ENCODE measurements around the gene SCAMP2.

The SCAMP2 gene

DNA sequence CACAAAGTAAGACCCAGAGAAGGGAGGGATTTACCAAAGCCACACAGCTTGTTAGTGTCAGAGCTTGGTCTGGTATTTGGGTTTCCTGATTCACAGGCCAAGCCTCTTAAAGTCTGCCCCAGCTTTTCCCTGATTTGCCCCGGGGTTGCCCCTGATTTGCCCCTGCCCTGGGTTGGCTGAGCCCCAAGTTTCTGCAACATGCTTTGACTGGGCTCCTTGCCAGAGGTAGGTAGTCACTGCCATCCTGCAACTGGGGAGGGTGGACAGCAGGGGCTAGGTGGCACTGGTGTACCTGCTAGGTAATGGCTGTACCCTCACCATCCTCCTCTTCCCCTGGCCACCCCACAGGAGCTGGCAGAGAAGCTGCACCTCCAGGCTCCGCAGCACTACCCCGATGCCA, 19.1 kb upstream of the SCAMP2 start:
- POLR2A ChIA-PET: no interaction called here

DNA sequence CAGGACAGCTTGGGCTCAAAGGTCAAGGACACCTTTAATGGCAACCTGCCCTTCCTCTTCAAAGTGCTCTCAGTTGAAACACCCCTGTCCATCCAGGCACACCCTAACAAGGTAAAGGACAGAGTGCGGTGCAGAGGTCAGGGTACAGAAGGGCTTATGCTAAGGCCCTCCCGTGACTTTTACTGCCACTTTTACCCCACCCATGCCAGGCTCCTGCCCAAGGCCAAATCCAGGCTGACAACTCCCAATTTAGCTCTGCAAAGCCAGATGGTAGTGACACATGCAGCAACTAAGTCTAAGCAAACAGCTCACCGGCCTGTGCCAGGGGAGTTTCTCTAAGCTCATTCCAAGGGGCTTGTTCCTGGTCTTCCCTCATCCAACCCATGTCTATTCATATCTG, 18.3 kb upstream of the SCAMP2 start:
- Histone ChIP-seq H3K36me3 (ENCODE audit: control insufficient read depth in 4 of 4, insufficient read depth in 4 of 4, low read length in 3 of 4) (peaks cover 7 to 39% (median 23%) of the 10 kb centered on the region in 4 experiments), H3K27ac (ENCODE audit: insufficient read depth in 1 of 2, low read depth in 1 of 2, low read length in 2 of 2, poor library complexity in 1 of 2, severe bottlenecking in 2 of 2) (no peak overlapping the region), H3K9me3 (ENCODE audit: control extremely low read depth in 1 of 5, control insufficient read depth in 4 of 5, insufficient read depth in 2 of 5, low read depth in 1 of 5, low read length in 4 of 5) (no peaks in the 10 kb centered on the region), H3K4me3 (ENCODE audit: control insufficient read depth in 1 of 7, extremely low read depth in 1 of 7, insufficient read depth in 4 of 7, low read depth in 2 of 7, low read length in 6 of 7) (no peak overlapping the region), H3K27me3 (replicated peaks in 2 of 5; ENCODE audit: control insufficient read depth in 4 of 5, insufficient read depth in 5 of 5, low read length in 4 of 5) (no peaks in the 10 kb centered on the region), H3K4me1 (ENCODE audit: control extremely low read depth in 1 of 4, control insufficient read depth in 4 of 4, insufficient read depth in 4 of 4, low read length in 3 of 4) (peaks cover 0 to 27% (median 22%) of the 10 kb centered on the region in 4 experiments)
- POLR2A ChIA-PET: no interaction called here
- no peak for DNase-seq
- CTCF ChIA-PET: interaction anchor here (1.0 to 5.9 kb wide), 5 partner anchors 9 to 23 kb away, joined by 3 to 35 read pairs (median 3); no protein-coding TSS in a partner anchor
- 95% methylated on average over 3 of the region's 3 CpGs for WGBS (ENCODE audit: insufficient coverage)

More for the DNA sequence above, 19.1 kb upstream of the SCAMP2 start:
- H3K4me1 ChIP-seq (ENCODE audit: control extremely low read depth in 1 of 4, control insufficient read depth in 4 of 4, insufficient read depth in 4 of 4, low read length in 3 of 4): peaks cover 0 to 31% (median 27%) of the 10 kb centered on the region in 4 experiments
- WGBS (ENCODE audit: insufficient coverage): 88% methylated on average over 2 of the region's 3 CpGs
- no peaks in the 10 kb centered on the region for H3K27me3 ChIP-seq (replicated peaks in 2 of 5; ENCODE audit: control insufficient read depth in 4 of 5, insufficient read depth in 5 of 5, low read length in 4 of 5)
- no peaks in the 10 kb centered on the region for H3K9me3 ChIP-seq (ENCODE audit: control extremely low read depth in 1 of 5, control insufficient read depth in 4 of 5, insufficient read depth in 2 of 5, low read depth in 1 of 5, low read length in 4 of 5)
- CTCF ChIA-PET: interaction anchor here (1.2 to 5.9 kb wide), 3 partner anchors 9 to 11 kb away, joined by 3 to 35 read pairs (median 10); no protein-coding TSS in a partner anchor
- no peak overlapping the region for H3K27ac ChIP-seq (ENCODE audit: insufficient read depth in 1 of 2, low read depth in 1 of 2, low read length in 2 of 2, poor library complexity in 1 of 2, severe bottlenecking in 2 of 2)
- H3K4me3 ChIP-seq (ENCODE audit: control insufficient read depth in 1 of 7, extremely low read depth in 1 of 7, insufficient read depth in 4 of 7, low read depth in 2 of 7, low read length in 6 of 7): no peak overlapping the region
- peaks cover 7 to 48% (median 27%) of the 10 kb centered on the region in 4 experiments for H3K36me3 ChIP-seq (ENCODE audit: control insufficient read depth in 4 of 4, insufficient read depth in 4 of 4, low read length in 3 of 4)
- no peak for DNase-seq

DNA sequence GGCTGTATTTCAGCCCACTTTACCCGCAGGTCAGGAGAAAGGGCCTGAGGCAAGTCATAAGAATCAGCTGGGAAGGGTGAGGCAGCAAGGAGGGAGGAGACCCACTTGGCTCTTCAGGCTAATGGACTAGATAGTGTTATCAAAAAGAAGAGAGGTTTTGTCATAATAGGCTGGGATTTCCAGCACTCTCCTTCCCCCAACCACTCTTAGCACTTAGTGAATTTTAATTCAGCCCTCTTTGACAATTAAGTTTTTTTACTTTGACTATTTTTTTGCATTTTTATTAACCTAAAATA, 17.4 kb upstream of the SCAMP2 start:
- 0% methylated on average over 1 of the region's 1 CpG for WGBS (ENCODE audit: insufficient coverage)
- no peaks in the 10 kb centered on the region for H3K9me3 ChIP-seq (ENCODE audit: control extremely low read depth in 1 of 5, control insufficient read depth in 4 of 5, insufficient read depth in 2 of 5, low read depth in 1 of 5, low read length in 4 of 5)
- POLR2A ChIA-PET: interaction anchor here (0.5 kb wide), 1 partner anchor 16 kb away, joined by 4 read pairs; no protein-coding TSS in a partner anchor
- CTCF ChIA-PET: interaction anchor here (1.2 to 5.9 kb wide), 6 partner anchors 9 to 46 kb away, joined by 3 to 35 read pairs (median 8); no protein-coding TSS in a partner anchor
- H3K27ac ChIP-seq (ENCODE audit: insufficient read depth in 1 of 2, low read depth in 1 of 2, low read length in 2 of 2, poor library complexity in 1 of 2, severe bottlenecking in 2 of 2): peak overlapping the region; percentile 43 to 86
- peak overlapping the region; percentile 49 to 94 (median 88) for H3K4me3 ChIP-seq (ENCODE audit: control insufficient read depth in 1 of 7, extremely low read depth in 1 of 7, insufficient read depth in 4 of 7, low read depth in 2 of 7, low read length in 6 of 7)
- DNase-seq: no peak
- H3K4me1 ChIP-seq (ENCODE audit: control extremely low read depth in 1 of 4, control insufficient read depth in 4 of 4, insufficient read depth in 4 of 4, low read length in 3 of 4): peaks cover 0 to 33% (median 22%) of the 10 kb centered on the region in 4 experiments
- H3K36me3 ChIP-seq (ENCODE audit: control insufficient read depth in 4 of 4, insufficient read depth in 4 of 4, low read length in 3 of 4): peaks cover 5 to 31% (median 17%) of the 10 kb centered on the region in 4 experiments
- no peaks in the 10 kb centered on the region for H3K27me3 ChIP-seq (replicated peaks in 2 of 5; ENCODE audit: control insufficient read depth in 4 of 5, insufficient read depth in 5 of 5, low read length in 4 of 5)

DNA sequence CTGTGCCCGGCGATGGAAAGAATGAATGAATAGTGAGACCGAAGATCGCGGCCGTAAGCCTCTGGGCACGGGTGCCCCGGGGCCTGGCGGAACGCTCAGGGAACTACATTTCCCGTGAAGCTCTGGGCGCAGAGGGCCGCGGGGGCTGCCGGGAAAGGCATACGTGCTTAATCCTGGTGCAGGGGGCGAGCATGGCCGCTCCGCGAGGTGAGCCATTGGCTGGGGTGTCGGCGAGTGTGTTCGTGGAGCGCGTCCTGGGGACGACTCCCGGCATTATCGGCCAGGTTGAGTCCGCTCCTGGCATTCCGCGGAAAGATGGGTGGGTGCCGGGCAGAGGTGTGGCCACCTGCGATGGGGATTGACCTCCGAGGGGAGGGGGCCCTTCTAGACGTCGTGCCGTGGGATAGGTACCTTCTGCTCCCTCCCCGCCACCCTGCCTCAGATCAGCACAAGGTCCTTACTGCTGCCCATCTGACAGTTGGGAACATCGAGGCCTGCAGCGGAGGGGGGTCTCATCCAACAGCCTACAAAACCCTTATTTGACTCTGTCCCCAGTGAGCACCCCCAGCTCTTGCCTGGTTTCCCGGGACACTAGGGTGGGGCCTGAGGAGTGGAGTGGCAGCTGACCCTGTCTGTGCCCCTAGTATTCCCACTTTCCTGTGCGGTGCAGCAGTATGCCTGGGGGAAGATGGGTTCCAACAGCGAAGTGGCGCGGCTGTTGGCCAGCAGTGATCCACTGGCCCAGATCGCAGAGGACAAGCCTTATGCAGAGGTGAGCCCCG, 16.9 kb upstream of the SCAMP2 start, which contains the start of gene MPI:
Gene MPI, plus strand, starts transcription at position 160 of the 782 bp plus-strand sequence. Its CDS starts 32 bp downstream, at position 192.
- POLR2A ChIA-PET: interaction anchor here (0.5 to 2.1 kb wide), 6 partner anchors 12 to 19 kb away, joined by 3 to 8 read pairs (median 4); partner anchors contain the start of gene FAM219B
- Histone ChIP-seq H3K36me3 (ENCODE audit: control insufficient read depth in 4 of 4, insufficient read depth in 4 of 4, low read length in 3 of 4) (peaks cover 5 to 28% (median 16%) of the 10 kb centered on the region in 4 experiments), H3K4me1 (ENCODE audit: control extremely low read depth in 1 of 4, control insufficient read depth in 4 of 4, insufficient read depth in 4 of 4, low read length in 3 of 4) (peaks cover 0 to 35% (median 22%) of the 10 kb centered on the region in 4 experiments), H3K27me3 (replicated peaks in 2 of 5; ENCODE audit: control insufficient read depth in 4 of 5, insufficient read depth in 5 of 5, low read length in 4 of 5) (no peaks in the 10 kb centered on the region), H3K27ac (ENCODE audit: insufficient read depth in 1 of 2, low read depth in 1 of 2, low read length in 2 of 2, poor library complexity in 1 of 2, severe bottlenecking in 2 of 2) (peak within 1 kb of the TSS; percentile 43 to 86), H3K9me3 (ENCODE audit: control extremely low read depth in 1 of 5, control insufficient read depth in 4 of 5, insufficient read depth in 2 of 5, low read depth in 1 of 5, low read length in 4 of 5) (no peaks in the 10 kb centered on the region), H3K4me3 (ENCODE audit: control insufficient read depth in 1 of 7, extremely low read depth in 1 of 7, insufficient read depth in 4 of 7, low read depth in 2 of 7, low read length in 6 of 7) (peak within 1 kb of the TSS; percentile 49 to 94 (median 88))
- CTCF ChIA-PET: interaction anchor here (1.6 to 5.9 kb wide), 5 partner anchors 9 to 45 kb away, joined by 4 to 35 read pairs (median 10); no protein-coding TSS in a partner anchor
- DNase-seq: peak; percentile 77 to 87 (median 82)
- 4% methylated on average over 26 of the region's 47 CpGs for whole genome bisulfite sequencing (ENCODE audit: insufficient coverage)

DNA sequence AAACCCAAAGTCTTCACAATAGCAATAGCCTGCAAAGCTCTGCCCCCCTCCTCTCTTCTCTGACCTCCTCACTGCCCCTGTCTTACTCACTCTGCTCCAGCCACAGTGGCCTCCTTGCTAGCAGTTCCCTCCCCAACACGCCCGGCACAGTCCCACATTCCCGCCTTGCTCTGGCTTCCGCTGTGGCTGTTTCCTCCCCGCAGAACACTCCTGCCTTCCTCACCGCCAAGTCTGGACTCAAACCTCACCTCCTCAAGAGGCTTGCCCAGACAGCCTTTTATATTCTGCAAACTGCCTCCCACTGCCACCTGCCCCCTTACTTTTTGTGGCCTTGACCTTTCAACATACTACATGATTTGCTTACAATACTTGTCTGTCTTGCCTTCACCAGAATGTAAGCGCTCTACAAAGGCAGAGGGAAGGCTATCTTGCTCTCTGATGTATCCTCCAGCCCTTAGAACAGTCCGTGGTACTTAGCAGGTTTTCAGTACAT, 16.3 kb upstream of the SCAMP2 start:
- no peaks in the 10 kb centered on the region for H3K9me3 ChIP-seq (ENCODE audit: control extremely low read depth in 1 of 5, control insufficient read depth in 4 of 5, insufficient read depth in 2 of 5, low read depth in 1 of 5, low read length in 4 of 5)
- peaks cover 5 to 28% (median 16%) of the 10 kb centered on the region in 4 experiments for H3K36me3 ChIP-seq (ENCODE audit: control insufficient read depth in 4 of 4, insufficient read depth in 4 of 4, low read length in 3 of 4)
- WGBS (ENCODE audit: insufficient coverage): 14% methylated on average over 2 of the region's 8 CpGs
- no peaks in the 10 kb centered on the region for H3K27me3 ChIP-seq (replicated peaks in 2 of 5; ENCODE audit: control insufficient read depth in 4 of 5, insufficient read depth in 5 of 5, low read length in 4 of 5)
- peak overlapping the region in 1 of 2 experiments; percentile 86 for H3K27ac ChIP-seq (ENCODE audit: insufficient read depth in 1 of 2, low read depth in 1 of 2, low read length in 2 of 2, poor library complexity in 1 of 2, severe bottlenecking in 2 of 2)
- H3K4me1 ChIP-seq (ENCODE audit: control extremely low read depth in 1 of 4, control insufficient read depth in 4 of 4, insufficient read depth in 4 of 4, low read length in 3 of 4): peaks cover 0 to 42% (median 24%) of the 10 kb centered on the region in 4 experiments
- DNase-seq: no peak
- POLR2A ChIA-PET: interaction anchor here (0.7 to 2.1 kb wide), 5 partner anchors 12 to 19 kb away, joined by 3 to 8 read pairs (median 3); partner anchors contain the start of gene FAM219B
- CTCF ChIA-PET: interaction anchor here (1.0 to 5.9 kb wide), 9 partner anchors 8 to 103 kb away, joined by 3 to 35 read pairs (median 5); no protein-coding TSS in a partner anchor
- H3K4me3 ChIP-seq (ENCODE audit: control insufficient read depth in 1 of 7, extremely low read depth in 1 of 7, insufficient read depth in 4 of 7, low read depth in 2 of 7, low read length in 6 of 7): peak overlapping the region in 6 of 7 experiments; percentile 49 to 94 (median 89)

DNA sequence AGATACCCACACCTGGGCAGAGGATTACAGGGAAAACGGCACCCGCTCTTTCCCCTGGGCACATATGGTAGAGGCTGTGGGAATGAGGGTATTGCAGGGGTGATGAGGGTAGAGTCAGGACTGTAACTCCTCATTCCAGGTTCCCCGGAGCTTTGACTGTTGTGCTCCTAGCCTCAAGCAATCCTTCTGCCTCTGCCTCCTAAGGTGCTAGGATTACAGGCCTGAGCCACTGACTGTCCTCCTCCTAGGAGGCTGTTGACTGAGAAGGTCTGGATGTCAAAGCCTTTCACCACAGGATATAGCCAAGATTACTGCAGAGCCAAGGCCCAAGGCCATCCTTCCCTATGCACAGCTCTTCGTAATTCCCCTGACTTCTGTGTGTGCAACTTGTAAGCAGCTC, 15.6 kb upstream of the SCAMP2 start:
- H3K4me1 ChIP-seq (ENCODE audit: control extremely low read depth in 1 of 4, control insufficient read depth in 4 of 4, insufficient read depth in 4 of 4, low read length in 3 of 4): peaks cover 0 to 48% (median 30%) of the 10 kb centered on the region in 4 experiments
- H3K9me3 ChIP-seq (ENCODE audit: control extremely low read depth in 1 of 5, control insufficient read depth in 4 of 5, insufficient read depth in 2 of 5, low read depth in 1 of 5, low read length in 4 of 5): no peaks in the 10 kb centered on the region
- H3K36me3 ChIP-seq (ENCODE audit: control insufficient read depth in 4 of 4, insufficient read depth in 4 of 4, low read length in 3 of 4): peaks cover 4 to 28% (median 15%) of the 10 kb centered on the region in 4 experiments
- H3K27ac ChIP-seq (ENCODE audit: insufficient read depth in 1 of 2, low read depth in 1 of 2, low read length in 2 of 2, poor library complexity in 1 of 2, severe bottlenecking in 2 of 2): no peak overlapping the region
- CTCF ChIA-PET: interaction anchor here (1.0 to 5.9 kb wide), 7 partner anchors 8 to 102 kb away, joined by 3 to 35 read pairs (median 4); no protein-coding TSS in a partner anchor
- WGBS (ENCODE audit: insufficient coverage): 96% methylated on average over 4 of the region's 4 CpGs
- no peaks in the 10 kb centered on the region for H3K27me3 ChIP-seq (replicated peaks in 2 of 5; ENCODE audit: control insufficient read depth in 4 of 5, insufficient read depth in 5 of 5, low read length in 4 of 5)
- H3K4me3 ChIP-seq (ENCODE audit: control insufficient read depth in 1 of 7, extremely low read depth in 1 of 7, insufficient read depth in 4 of 7, low read depth in 2 of 7, low read length in 6 of 7): peak overlapping the region in 2 of 7 experiments; percentile 84 to 90
- POLR2A ChIA-PET: interaction anchor here (1.0 to 2.1 kb wide), 3 partner anchors 13 to 18 kb away, joined by 3 to 8 read pairs (median 6); partner anchors contain the start of gene FAM219B
- no peak for DNase-seq

All from common myeloid progenitor, CD34-positive (primary cell).